ENCODE results near the gene ARL5B.

The ARL5B gene

DNA sequence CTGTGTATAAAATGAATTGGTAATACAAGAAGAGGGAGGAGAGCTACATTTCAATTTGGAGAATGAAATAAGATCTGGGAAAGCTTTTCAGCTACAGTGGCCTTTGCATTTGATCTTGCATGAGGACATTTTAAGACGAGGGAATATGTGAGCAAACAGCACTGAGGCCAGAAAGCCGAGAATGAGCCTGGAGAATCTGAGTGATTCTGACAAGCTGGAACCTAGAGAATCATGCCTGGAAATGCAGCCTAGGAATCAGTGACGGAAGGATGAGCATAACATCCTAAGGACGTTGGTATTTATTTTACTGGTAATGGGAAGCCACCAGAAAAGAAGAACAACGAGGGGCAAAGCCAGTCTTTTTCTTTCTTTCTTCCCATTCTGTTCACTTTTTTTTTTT lies 44.3 kb downstream of the ARL5B start:
- no peak for DNase-seq (ENCODE audit: low read depth)

DNA sequence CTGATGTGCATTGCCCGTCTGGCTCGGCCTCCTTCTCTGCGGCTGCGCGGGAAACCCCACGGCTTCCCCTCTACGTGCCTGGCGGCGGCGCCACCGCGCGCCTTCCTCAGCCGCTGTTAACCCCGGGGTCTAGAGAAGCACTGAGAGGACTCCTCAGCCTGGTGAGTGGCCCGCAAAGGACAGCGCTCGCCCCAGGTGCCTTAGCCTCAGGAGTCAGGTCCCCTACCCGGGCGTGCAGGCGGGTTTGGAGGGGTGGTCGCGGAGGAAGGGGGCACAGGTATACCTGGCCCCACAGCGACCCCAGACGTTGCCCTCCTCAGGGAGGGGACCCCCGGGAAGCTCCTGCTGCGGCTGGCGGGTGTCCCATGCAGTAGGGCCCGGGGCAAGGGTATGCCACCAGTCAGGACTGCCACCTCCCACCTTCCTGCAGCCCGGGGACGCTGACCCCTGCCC lies 51.0 kb downstream of the ARL5B start:
- no peak for DNase-seq (ENCODE audit: low read depth)

DNA sequence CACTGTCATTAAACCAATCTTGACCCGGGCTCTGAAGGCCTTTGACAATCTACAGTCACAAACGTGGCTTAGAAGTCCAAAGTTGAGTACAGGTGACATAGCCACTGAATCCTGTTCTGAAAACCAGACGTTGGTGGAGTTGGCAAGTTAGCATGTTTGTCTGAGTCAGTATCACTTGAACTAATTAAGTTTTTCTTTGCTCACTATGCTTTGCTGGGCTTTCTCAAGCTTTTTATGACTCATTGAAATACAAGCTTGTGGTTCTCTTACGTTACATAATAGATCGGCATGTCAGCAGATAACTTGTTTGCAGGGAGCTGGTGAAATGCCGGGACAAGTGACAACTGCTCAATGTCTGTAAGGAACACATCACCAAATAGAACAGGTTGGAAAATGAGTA lies 53.8 kb downstream of the ARL5B start:
- DNase-seq (ENCODE audit: low read depth), result no peak

DNA sequence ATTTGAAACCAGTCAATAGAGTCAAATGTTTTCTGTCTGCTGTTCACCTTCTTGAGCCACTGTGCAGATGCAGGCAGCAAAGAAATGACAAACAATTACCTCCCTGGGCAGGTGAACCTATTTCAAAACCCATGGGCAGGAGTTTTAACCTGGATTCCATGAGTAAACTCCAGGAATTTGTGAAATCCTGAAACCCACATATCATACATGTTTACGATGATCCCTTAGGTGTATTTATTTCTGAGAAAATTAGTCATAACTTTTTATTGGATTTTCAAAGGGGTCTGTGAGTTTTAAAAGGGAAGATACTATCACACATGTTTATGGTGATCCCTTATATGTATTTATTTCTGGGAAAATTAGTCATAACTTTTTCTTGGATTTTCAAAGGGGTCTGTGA lies 59.8 kb downstream of the ARL5B start:
- no peak for DNase-seq (ENCODE audit: low read depth)

DNA sequence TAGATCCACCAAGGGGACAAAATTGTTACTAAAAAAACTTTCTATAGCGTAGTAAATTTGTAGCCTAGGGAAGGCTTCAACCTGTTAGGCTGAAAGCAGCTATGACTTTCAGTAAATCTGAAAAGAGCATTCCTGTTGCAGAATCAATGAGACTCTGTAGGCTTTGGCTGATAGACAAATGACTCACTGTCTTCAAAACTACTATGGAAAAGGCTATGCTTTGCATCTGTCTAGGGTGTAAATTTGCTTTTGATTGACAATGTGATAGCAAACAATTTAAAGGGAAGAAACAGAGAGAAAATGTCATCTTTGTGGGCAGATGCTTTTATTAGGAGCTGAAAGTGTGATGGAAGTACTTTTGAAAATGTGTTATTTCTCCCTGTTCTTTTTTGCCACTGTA lies 60.6 kb downstream of the ARL5B start:
- DNase-seq (ENCODE audit: low read depth), result no peak

DNA sequence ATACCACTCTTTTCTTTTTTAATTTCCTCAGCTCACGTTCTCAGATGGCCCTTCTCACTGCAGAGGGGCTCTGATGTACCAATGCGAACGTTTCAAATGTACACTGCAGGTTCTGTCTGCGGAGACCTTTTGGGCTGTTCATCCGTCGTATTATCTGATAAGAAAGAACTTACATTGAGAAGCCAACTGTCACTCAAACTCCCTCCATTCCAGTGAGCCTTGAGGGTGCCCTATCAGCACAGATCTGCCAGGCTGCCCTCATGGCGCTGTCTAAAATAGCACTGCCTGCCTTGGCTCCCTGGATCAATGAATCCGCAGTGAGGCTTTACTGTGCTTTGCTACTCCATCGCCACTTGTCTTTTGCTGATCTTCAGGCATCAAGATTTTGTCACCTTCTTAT lies 61.8 kb downstream of the ARL5B start:
- DNase-seq (ENCODE audit: low read depth), result no peak

DNA sequence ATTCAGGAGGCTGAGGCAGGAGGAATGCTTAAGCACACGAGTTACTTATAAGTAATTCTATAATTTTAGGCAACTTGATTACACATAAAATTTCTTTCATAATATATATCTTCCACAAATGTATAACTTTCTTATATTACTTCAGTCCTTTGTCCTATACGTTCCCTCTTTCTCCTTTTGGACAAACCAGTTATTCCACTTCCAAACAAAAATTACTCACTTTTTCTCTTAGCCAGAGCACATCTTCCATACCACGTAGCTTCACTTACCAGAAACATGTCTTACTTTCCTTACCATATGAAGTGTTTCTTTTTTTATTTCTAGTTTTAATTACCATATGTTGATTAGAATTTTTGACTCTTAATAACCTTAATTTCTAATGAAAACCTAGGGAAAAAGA lies 64.6 kb downstream of the ARL5B start:
- DNase-seq (ENCODE audit: low read depth), result no peak
